H9 (cell line): ENCODE measurements around the gene EBP. TPM values are rescaled to one million over a fixed set of nuclear protein-coding genes. Genes with fewer than 3 reads are reported as not detected.

Experiments used
- DNase-seq: peaks from one replicate; pipeline ENCODE4 v3.0.0-alpha.2; 2017
- H2AFZ ChIP-seq: one replicate; pipeline ENCODE4 v1.6.1; 2013; ENCODE audit warnings: mild to moderate bottlenecking, low read length, control low read depth, moderate library complexity
- H2AK5ac ChIP-seq: 2 replicates; pipeline ENCODE4 v1.6.1; 2013; ENCODE audit warnings: low read length, control low read depth, mixed read lengths; ENCODE audit not compliant: insufficient read length
- H2BK120ac ChIP-seq: one replicate; pipeline ENCODE4 v1.6.1; 2013; ENCODE audit warnings: low read depth, mild to moderate bottlenecking, low read length, control low read depth, inconsistent platforms; ENCODE audit not compliant: poor library complexity, severe bottlenecking
- H2BK12ac ChIP-seq: 2 replicates; pipeline ENCODE4 v1.6.1; 2013; ENCODE audit warnings: low read length, control low read depth, mixed read lengths, low read depth; ENCODE audit not compliant: insufficient read length
- H2BK15ac ChIP-seq: 2 replicates; pipeline ENCODE4 v1.6.1; 2013; ENCODE audit warnings: low read depth, low read length, control low read depth
- H2BK20ac ChIP-seq: one replicate; pipeline ENCODE4 v1.6.1; 2013; ENCODE audit warnings: low read depth, mild to moderate bottlenecking, low read length, control low read depth, inconsistent platforms; ENCODE audit not compliant: poor library complexity, severe bottlenecking
- H2BK5ac ChIP-seq: 2 replicates; pipeline ENCODE4 v1.6.1; 2013; ENCODE audit warnings: low read length, control low read depth, mixed read lengths; ENCODE audit not compliant: insufficient read length
- H3K14ac ChIP-seq: 2 replicates; pipeline ENCODE4 v1.6.1; 2013; ENCODE audit warnings: low read length, control low read depth; ENCODE audit not compliant: insufficient read depth
- H3K18ac ChIP-seq: 2 replicates; pipeline ENCODE4 v1.6.1; 2013; ENCODE audit warnings: low read depth, mild to moderate bottlenecking, mixed read lengths, low read length, control low read depth; ENCODE audit not compliant: insufficient read length
- H3K23ac ChIP-seq: 2 replicates; pipeline ENCODE4 v1.6.1; 2013; ENCODE audit warnings: low read length, control low read depth, mixed read lengths, low read depth; ENCODE audit not compliant: insufficient read length
- H3K23me2 ChIP-seq: 2 replicates; pipeline ENCODE4 v1.6.1; 2013; ENCODE audit warnings: low read depth, mild to moderate bottlenecking, mixed read lengths, low read length, control low read depth; ENCODE audit not compliant: insufficient read length, poor library complexity, severe bottlenecking
- H3K27ac ChIP-seq: 2 replicates; pipeline ENCODE4 v1.5.1; 2013; ENCODE audit warnings: low read length, control low read depth, mixed read lengths, low read depth; ENCODE audit not compliant: insufficient read length
- H3K27me3 ChIP-seq: 2 replicates; pipeline ENCODE4 v1.6.1; 2013; ENCODE audit warnings: low read length, control low read depth, inconsistent platforms; ENCODE audit not compliant: insufficient read depth
- H3K4ac ChIP-seq: 2 replicates; pipeline ENCODE4 v1.6.1; 2013; ENCODE audit warnings: low read depth, mild to moderate bottlenecking, control low read depth, inconsistent platforms, low read length, moderate library complexity
- H3K4me1 ChIP-seq: 2 replicates; pipeline ENCODE4 v1.6.1; 2013; ENCODE audit warnings: low read length, control low read depth, inconsistent platforms; ENCODE audit not compliant: insufficient read depth
- H3K4me2 ChIP-seq: 2 replicates; pipeline ENCODE4 v1.6.1; 2013; ENCODE audit warnings: low read length, control low read depth, mixed read lengths; ENCODE audit not compliant: insufficient read length, insufficient read depth
- H3K56ac ChIP-seq: 2 replicates; pipeline ENCODE4 v1.6.1; 2013; ENCODE audit warnings: low read depth, mild to moderate bottlenecking, mixed read lengths, low read length, control low read depth; ENCODE audit not compliant: insufficient read length
- H3K79me1 ChIP-seq: 2 replicates; pipeline ENCODE4 v1.6.1; 2013; ENCODE audit warnings: low read depth, mild to moderate bottlenecking, moderate library complexity, low read length, control low read depth, inconsistent platforms; ENCODE audit not compliant: insufficient read depth, poor library complexity, severe bottlenecking
- H3K79me2 ChIP-seq: 2 replicates; pipeline ENCODE4 v1.6.1; 2013; ENCODE audit warnings: low read length, control low read depth, inconsistent platforms; ENCODE audit not compliant: insufficient read depth
- H3K9ac ChIP-seq: 2 replicates; pipeline ENCODE4 v1.6.1; 2013; ENCODE audit warnings: low read length, control low read depth, mixed read lengths; ENCODE audit not compliant: insufficient read length; ENCODE audit errors: extremely low read depth
- H3K9me3 ChIP-seq: one replicate; pipeline ENCODE4 v1.6.1; 2013; ENCODE audit warnings: low read depth, low read length, inconsistent platforms; ENCODE audit not compliant: control insufficient read depth
- H3T11ph ChIP-seq: one replicate; pipeline ENCODE4 v1.6.1; 2013; ENCODE audit warnings: mild to moderate bottlenecking, low read length, control low read depth, inconsistent platforms
- H4K20me1 ChIP-seq: one replicate; pipeline ENCODE4 v1.6.1; 2013; ENCODE audit not compliant: control insufficient read depth, insufficient read length, insufficient read depth
- H4K5ac ChIP-seq: 2 replicates; pipeline ENCODE4 v1.6.1; 2013; ENCODE audit warnings: low read depth, mild to moderate bottlenecking, mixed read lengths, low read length, control low read depth; ENCODE audit not compliant: insufficient read length
- H4K8ac ChIP-seq: replicated peaks from 2 replicates; pipeline ENCODE4 v1.6.1; 2013; ENCODE audit warnings: low read length, control low read depth, mixed read lengths, low read depth; ENCODE audit not compliant: insufficient read length
- H4K91ac ChIP-seq: 2 replicates; pipeline ENCODE4 v1.6.1; 2013; ENCODE audit warnings: low read depth, mild to moderate bottlenecking, moderate library complexity, mixed read lengths, low read length, control low read depth; ENCODE audit not compliant: insufficient read length
- H3K27ac Mint-ChIP-seq, 3 experiments: 2 replicates in 2 of 3; 3 replicates in 1 of 3; pipeline ENCODE4 v1.8.0; 2020 to 2021; ENCODE audit warnings: mixed read lengths in 3 of 3, mild to moderate bottlenecking in 1 of 3, moderate library complexity in 1 of 3
- H3K27me3 Mint-ChIP-seq: 2 replicates; pipeline ENCODE4 v1.8.0; 2021; ENCODE audit warnings: low read depth, mild to moderate bottlenecking, moderate library complexity, mixed read lengths
- H3K36me3 Mint-ChIP-seq, 3 experiments: 2 replicates in 2 of 3; 3 replicates in 1 of 3; pipeline ENCODE4 v1.8.0; 2020 to 2021; ENCODE audit warnings: low read depth in 3 of 3, mixed read lengths in 3 of 3; ENCODE audit not compliant: insufficient read depth in 1 of 3
- H3K4me1 Mint-ChIP-seq, 2 experiments: 2 replicates each; pipeline ENCODE4 v1.8.0; 2020; ENCODE audit warnings: mixed read lengths in 2 of 2
- H3K4me3 Mint-ChIP-seq, 2 experiments: 2 replicates in 1 of 2; 3 replicates in 1 of 2; pipeline ENCODE4 v1.8.0; 2020 to 2021; ENCODE audit warnings: mild to moderate bottlenecking in 2 of 2, mixed read lengths in 2 of 2, moderate library complexity in 1 of 2
- H3K9me3 Mint-ChIP-seq, 2 experiments: 2 replicates in 1 of 2; 3 replicates in 1 of 2; pipeline ENCODE4 v1.8.0; 2020; ENCODE audit warnings: mild to moderate bottlenecking in 2 of 2, mixed read lengths in 2 of 2, moderate library complexity in 1 of 2
- CTCF ChIP-seq: fragments of 200-600 bp; sonication (generic); conservative IDR thresholded peaks from 3 replicates; pipeline ENCODE4 v1.8.0; 2021; ENCODE audit warnings: antibody characterized with exemption, mild to moderate bottlenecking
- WGBS: extraction: QIAGEN DNeasy Blood & Tissue Kit; methylation state at CpG from one replicate; pipeline ENCODE4 v1.1.7; 2013; ENCODE audit warnings: missing lambda C conversion rate, low lambda C conversion rate, mixed read lengths; ENCODE audit not compliant: insufficient read length; ENCODE audit errors: extremely low coverage; 5-methylcytosine and 5-hydroxymethylcytosine counted together
- total RNA-seq: library from RNA; stranded (reverse); gene quantifications from 2 replicates; pipeline ENCODE4 v1.2.1, GENCODE V29; 2021

The EBP gene
- total RNA-seq, 1 experiment from 2014 or later: 117 TPM

DNA sequence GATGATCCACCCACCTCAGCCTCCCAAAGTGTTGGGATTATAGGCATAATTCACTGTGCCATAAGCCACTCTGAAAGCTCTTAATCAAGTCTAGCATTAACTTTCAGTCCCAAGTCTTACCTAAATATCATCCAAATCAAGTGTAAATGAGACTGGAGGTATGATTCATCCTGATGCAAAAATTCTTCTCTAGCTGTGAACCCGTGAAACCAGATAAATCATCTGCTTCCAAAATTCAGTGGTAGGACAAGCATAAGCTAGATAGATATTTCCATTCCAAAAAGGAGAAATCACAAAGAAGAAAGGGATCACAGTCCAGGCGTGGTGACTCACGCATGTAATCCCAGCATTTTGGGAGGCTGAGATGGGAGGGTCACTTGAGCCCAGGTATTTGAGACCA lies 9.1 kb downstream of the EBP start:
- Mint-ChIP-seq H3K27me3 (no peaks in the 10 kb centered on the region), H3K36me3 (peaks cover 17 to 58% (median 39%) of the 10 kb centered on the region in 3 experiments), H3K4me1 (no peaks in the 10 kb centered on the region), H3K27ac (no peak overlapping the region), H3K4me3 (no peak overlapping the region), H3K9me3 (peaks cover 77% of the 10 kb centered on the region in 2 experiments)
- Histone ChIP-seq H3K27ac (no peak overlapping the region), H3K23ac (no peak overlapping the region), H3K79me2 (no peaks in the 10 kb centered on the region), H2BK120ac (no peak overlapping the region), H3T11ph (no peak overlapping the region), H3K18ac (no peak overlapping the region), H2AFZ (no peak overlapping the region), H3K4me1 (no peaks in the 10 kb centered on the region), H3K27me3 (no peaks in the 10 kb centered on the region), H2AK5ac (no peak overlapping the region), H3K9me3 (peaks cover 47% of the 10 kb centered on the region), H2BK5ac (no peak overlapping the region), H3K56ac (no peak overlapping the region), H3K4ac (no peak overlapping the region), H4K8ac (no peak overlapping the region), H3K23me2 (no peaks in the 10 kb centered on the region), H3K4me2 (no peak overlapping the region), H4K20me1 (no peaks in the 10 kb centered on the region), H3K14ac (no peak overlapping the region), H4K5ac (no peak overlapping the region), H2BK12ac (no peak overlapping the region), H3K79me1 (no peaks in the 10 kb centered on the region), H2BK15ac (no peak overlapping the region), H3K9ac (no peak overlapping the region), H2BK20ac (no peak overlapping the region), H4K91ac (no peak overlapping the region)
- no peak for TF ChIP-seq CTCF
- no peak for DNase-seq
- no CpG with 5 or more reads among the region's 3 CpGs for WGBS
